H9 (cell line): ENCODE data around the gene ARID1B. TPM values are rescaled to one million over a fixed set of nuclear protein-coding genes. Genes with fewer than 3 reads are reported as not detected.

ENCODE experiments used
- DNase-seq: peaks from one replicate; pipeline ENCODE4 v3.0.0-alpha.2; 2017
- H2AFZ ChIP-seq: one replicate; pipeline ENCODE4 v1.6.1; 2013; ENCODE audit warnings: mild to moderate bottlenecking, low read length, control low read depth, moderate library complexity
- H2AK5ac ChIP-seq: 2 replicates; pipeline ENCODE4 v1.6.1; 2013; ENCODE audit warnings: low read length, control low read depth, mixed read lengths; ENCODE audit not compliant: insufficient read length
- H2BK120ac ChIP-seq: one replicate; pipeline ENCODE4 v1.6.1; 2013; ENCODE audit warnings: low read depth, mild to moderate bottlenecking, low read length, control low read depth, inconsistent platforms; ENCODE audit not compliant: poor library complexity, severe bottlenecking
- H2BK12ac ChIP-seq: 2 replicates; pipeline ENCODE4 v1.6.1; 2013; ENCODE audit warnings: low read length, control low read depth, mixed read lengths, low read depth; ENCODE audit not compliant: insufficient read length
- H2BK15ac ChIP-seq: 2 replicates; pipeline ENCODE4 v1.6.1; 2013; ENCODE audit warnings: low read depth, low read length, control low read depth
- H2BK20ac ChIP-seq: one replicate; pipeline ENCODE4 v1.6.1; 2013; ENCODE audit warnings: low read depth, mild to moderate bottlenecking, low read length, control low read depth, inconsistent platforms; ENCODE audit not compliant: poor library complexity, severe bottlenecking
- H2BK5ac ChIP-seq: 2 replicates; pipeline ENCODE4 v1.6.1; 2013; ENCODE audit warnings: low read length, control low read depth, mixed read lengths; ENCODE audit not compliant: insufficient read length
- H3K14ac ChIP-seq: 2 replicates; pipeline ENCODE4 v1.6.1; 2013; ENCODE audit warnings: low read length, control low read depth; ENCODE audit not compliant: insufficient read depth
- H3K18ac ChIP-seq: 2 replicates; pipeline ENCODE4 v1.6.1; 2013; ENCODE audit warnings: low read depth, mild to moderate bottlenecking, mixed read lengths, low read length, control low read depth; ENCODE audit not compliant: insufficient read length
- H3K23ac ChIP-seq: 2 replicates; pipeline ENCODE4 v1.6.1; 2013; ENCODE audit warnings: low read length, control low read depth, mixed read lengths, low read depth; ENCODE audit not compliant: insufficient read length
- H3K23me2 ChIP-seq: 2 replicates; pipeline ENCODE4 v1.6.1; 2013; ENCODE audit warnings: low read depth, mild to moderate bottlenecking, mixed read lengths, low read length, control low read depth; ENCODE audit not compliant: insufficient read length, poor library complexity, severe bottlenecking
- H3K27ac ChIP-seq: 2 replicates; pipeline ENCODE4 v1.5.1; 2013; ENCODE audit warnings: low read length, control low read depth, mixed read lengths, low read depth; ENCODE audit not compliant: insufficient read length
- H3K27me3 ChIP-seq: 2 replicates; pipeline ENCODE4 v1.6.1; 2013; ENCODE audit warnings: low read length, control low read depth, inconsistent platforms; ENCODE audit not compliant: insufficient read depth
- H3K4ac ChIP-seq: 2 replicates; pipeline ENCODE4 v1.6.1; 2013; ENCODE audit warnings: low read depth, mild to moderate bottlenecking, control low read depth, inconsistent platforms, low read length, moderate library complexity
- H3K4me1 ChIP-seq: 2 replicates; pipeline ENCODE4 v1.6.1; 2013; ENCODE audit warnings: low read length, control low read depth, inconsistent platforms; ENCODE audit not compliant: insufficient read depth
- H3K4me2 ChIP-seq: 2 replicates; pipeline ENCODE4 v1.6.1; 2013; ENCODE audit warnings: low read length, control low read depth, mixed read lengths; ENCODE audit not compliant: insufficient read length, insufficient read depth
- H3K56ac ChIP-seq: 2 replicates; pipeline ENCODE4 v1.6.1; 2013; ENCODE audit warnings: low read depth, mild to moderate bottlenecking, mixed read lengths, low read length, control low read depth; ENCODE audit not compliant: insufficient read length
- H3K79me1 ChIP-seq: 2 replicates; pipeline ENCODE4 v1.6.1; 2013; ENCODE audit warnings: low read depth, mild to moderate bottlenecking, moderate library complexity, low read length, control low read depth, inconsistent platforms; ENCODE audit not compliant: insufficient read depth, poor library complexity, severe bottlenecking
- H3K79me2 ChIP-seq: 2 replicates; pipeline ENCODE4 v1.6.1; 2013; ENCODE audit warnings: low read length, control low read depth, inconsistent platforms; ENCODE audit not compliant: insufficient read depth
- H3K9ac ChIP-seq: 2 replicates; pipeline ENCODE4 v1.6.1; 2013; ENCODE audit warnings: low read length, control low read depth, mixed read lengths; ENCODE audit not compliant: insufficient read length; ENCODE audit errors: extremely low read depth
- H3K9me3 ChIP-seq: one replicate; pipeline ENCODE4 v1.6.1; 2013; ENCODE audit warnings: low read depth, low read length, inconsistent platforms; ENCODE audit not compliant: control insufficient read depth
- H3T11ph ChIP-seq: one replicate; pipeline ENCODE4 v1.6.1; 2013; ENCODE audit warnings: mild to moderate bottlenecking, low read length, control low read depth, inconsistent platforms
- H4K20me1 ChIP-seq: one replicate; pipeline ENCODE4 v1.6.1; 2013; ENCODE audit not compliant: control insufficient read depth, insufficient read length, insufficient read depth
- H4K5ac ChIP-seq: 2 replicates; pipeline ENCODE4 v1.6.1; 2013; ENCODE audit warnings: low read depth, mild to moderate bottlenecking, mixed read lengths, low read length, control low read depth; ENCODE audit not compliant: insufficient read length
- H4K8ac ChIP-seq: replicated peaks from 2 replicates; pipeline ENCODE4 v1.6.1; 2013; ENCODE audit warnings: low read length, control low read depth, mixed read lengths, low read depth; ENCODE audit not compliant: insufficient read length
- H4K91ac ChIP-seq: 2 replicates; pipeline ENCODE4 v1.6.1; 2013; ENCODE audit warnings: low read depth, mild to moderate bottlenecking, moderate library complexity, mixed read lengths, low read length, control low read depth; ENCODE audit not compliant: insufficient read length
- H3K27ac Mint-ChIP-seq, 3 experiments: 2 replicates in 2 of 3; 3 replicates in 1 of 3; pipeline ENCODE4 v1.8.0; 2020 to 2021; ENCODE audit warnings: mixed read lengths in 3 of 3, mild to moderate bottlenecking in 1 of 3, moderate library complexity in 1 of 3
- H3K27me3 Mint-ChIP-seq: 2 replicates; pipeline ENCODE4 v1.8.0; 2021; ENCODE audit warnings: low read depth, mild to moderate bottlenecking, moderate library complexity, mixed read lengths
- H3K36me3 Mint-ChIP-seq, 3 experiments: 2 replicates in 2 of 3; 3 replicates in 1 of 3; pipeline ENCODE4 v1.8.0; 2020 to 2021; ENCODE audit warnings: low read depth in 3 of 3, mixed read lengths in 3 of 3; ENCODE audit not compliant: insufficient read depth in 1 of 3
- H3K4me1 Mint-ChIP-seq, 2 experiments: 2 replicates each; pipeline ENCODE4 v1.8.0; 2020; ENCODE audit warnings: mixed read lengths in 2 of 2
- H3K4me3 Mint-ChIP-seq, 2 experiments: 2 replicates in 1 of 2; 3 replicates in 1 of 2; pipeline ENCODE4 v1.8.0; 2020 to 2021; ENCODE audit warnings: mild to moderate bottlenecking in 2 of 2, mixed read lengths in 2 of 2, moderate library complexity in 1 of 2
- H3K9me3 Mint-ChIP-seq, 2 experiments: 2 replicates in 1 of 2; 3 replicates in 1 of 2; pipeline ENCODE4 v1.8.0; 2020; ENCODE audit warnings: mild to moderate bottlenecking in 2 of 2, mixed read lengths in 2 of 2, moderate library complexity in 1 of 2
- WGBS: extraction: QIAGEN DNeasy Blood & Tissue Kit; methylation state at CpG from one replicate; pipeline ENCODE4 v1.1.7; 2013; ENCODE audit warnings: missing lambda C conversion rate, low lambda C conversion rate, mixed read lengths; ENCODE audit not compliant: insufficient read length; ENCODE audit errors: extremely low coverage; 5-methylcytosine and 5-hydroxymethylcytosine counted together
- total RNA-seq: library from RNA; stranded (reverse); gene quantifications from 2 replicates; pipeline ENCODE4 v1.2.1, GENCODE V29; 2021
- TF ChIP-seq, protein P1 (sequence below): fragments of 200-600 bp; sonication (generic); conservative IDR thresholded peaks from 3 replicates; pipeline ENCODE4 v1.8.0; 2021; ENCODE audit warnings: antibody characterized with exemption, mild to moderate bottlenecking

The ARID1B gene
- total RNA-seq, 1 experiment from 2014 or later = 88.2 TPM

DNA sequence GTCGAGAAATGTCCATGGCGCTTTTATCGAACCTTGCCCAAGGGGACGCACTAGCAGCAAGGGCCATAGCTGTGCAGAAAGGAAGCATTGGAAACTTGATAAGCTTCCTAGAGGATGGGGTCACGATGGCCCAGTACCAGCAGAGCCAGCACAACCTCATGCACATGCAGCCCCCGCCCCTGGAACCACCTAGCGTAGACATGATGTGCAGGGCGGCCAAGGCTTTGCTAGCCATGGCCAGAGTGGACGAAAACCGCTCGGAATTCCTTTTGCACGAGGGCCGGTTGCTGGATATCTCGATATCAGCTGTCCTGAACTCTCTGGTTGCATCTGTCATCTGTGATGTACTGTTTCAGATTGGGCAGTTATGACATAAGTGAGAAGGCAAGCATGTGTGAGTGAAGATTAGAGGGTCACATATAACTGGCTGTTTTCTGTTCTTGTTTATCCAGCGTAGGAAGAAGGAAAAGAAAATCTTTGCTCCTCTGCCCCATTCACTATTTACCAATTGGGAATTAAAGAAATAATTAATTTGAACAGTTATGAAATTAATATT, 430.4 kb downstream of the ARID1B start:
- Histone ChIP-seq H3K18ac (no peak overlapping the region), H3K23me2 (no peaks in the 10 kb centered on the region), H3K4me1 (no peaks in the 10 kb centered on the region), H3K79me1 (no peaks in the 10 kb centered on the region), H3K9me3 (no peaks in the 10 kb centered on the region), H2BK12ac (no peak overlapping the region), H4K8ac (no peak overlapping the region), H2AFZ (no peak overlapping the region), H2BK120ac (no peak overlapping the region), H2BK15ac (no peak overlapping the region), H3K4ac (no peak overlapping the region), H3K27me3 (no peaks in the 10 kb centered on the region), H4K20me1 (no peaks in the 10 kb centered on the region), H3K4me2 (no peak overlapping the region), H3K23ac (no peak overlapping the region), H3K14ac (no peak overlapping the region), H4K5ac (no peak overlapping the region), H3K79me2 (no peaks in the 10 kb centered on the region), H2BK20ac (no peak overlapping the region), H3K56ac (no peak overlapping the region), H2BK5ac (no peak overlapping the region), H3K9ac (no peak overlapping the region), H3T11ph (no peak overlapping the region), H4K91ac (no peak overlapping the region), H3K27ac (no peak overlapping the region), H2AK5ac (no peak overlapping the region)
- H3K9me3 Mint-ChIP-seq = no peaks in the 10 kb centered on the region
- no peaks in the 10 kb centered on the region for H3K27me3 Mint-ChIP-seq
- no peak for DNase-seq
- H3K27ac Mint-ChIP-seq = no peak overlapping the region
- no peaks in the 10 kb centered on the region for H3K4me1 Mint-ChIP-seq
- WGBS = no CpG with 5 or more reads among the region's 15 CpGs
- peaks cover 18 to 34% (median 27%) of the 10 kb centered on the region in 3 experiments; a peak in 6 of 7 replicates for H3K36me3 Mint-ChIP-seq
- no peak overlapping the region for H3K4me3 Mint-ChIP-seq
- TF ChIP-seq, protein P1, sequence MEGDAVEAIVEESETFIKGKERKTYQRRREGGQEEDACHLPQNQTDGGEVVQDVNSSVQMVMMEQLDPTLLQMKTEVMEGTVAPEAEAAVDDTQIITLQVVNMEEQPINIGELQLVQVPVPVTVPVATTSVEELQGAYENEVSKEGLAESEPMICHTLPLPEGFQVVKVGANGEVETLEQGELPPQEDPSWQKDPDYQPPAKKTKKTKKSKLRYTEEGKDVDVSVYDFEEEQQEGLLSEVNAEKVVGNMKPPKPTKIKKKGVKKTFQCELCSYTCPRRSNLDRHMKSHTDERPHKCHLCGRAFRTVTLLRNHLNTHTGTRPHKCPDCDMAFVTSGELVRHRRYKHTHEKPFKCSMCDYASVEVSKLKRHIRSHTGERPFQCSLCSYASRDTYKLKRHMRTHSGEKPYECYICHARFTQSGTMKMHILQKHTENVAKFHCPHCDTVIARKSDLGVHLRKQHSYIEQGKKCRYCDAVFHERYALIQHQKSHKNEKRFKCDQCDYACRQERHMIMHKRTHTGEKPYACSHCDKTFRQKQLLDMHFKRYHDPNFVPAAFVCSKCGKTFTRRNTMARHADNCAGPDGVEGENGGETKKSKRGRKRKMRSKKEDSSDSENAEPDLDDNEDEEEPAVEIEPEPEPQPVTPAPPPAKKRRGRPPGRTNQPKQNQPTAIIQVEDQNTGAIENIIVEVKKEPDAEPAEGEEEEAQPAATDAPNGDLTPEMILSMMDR = no peak
